Measurements from ENCODE around the gene HHIPL1.

HHIPL1 gene

DNA sequence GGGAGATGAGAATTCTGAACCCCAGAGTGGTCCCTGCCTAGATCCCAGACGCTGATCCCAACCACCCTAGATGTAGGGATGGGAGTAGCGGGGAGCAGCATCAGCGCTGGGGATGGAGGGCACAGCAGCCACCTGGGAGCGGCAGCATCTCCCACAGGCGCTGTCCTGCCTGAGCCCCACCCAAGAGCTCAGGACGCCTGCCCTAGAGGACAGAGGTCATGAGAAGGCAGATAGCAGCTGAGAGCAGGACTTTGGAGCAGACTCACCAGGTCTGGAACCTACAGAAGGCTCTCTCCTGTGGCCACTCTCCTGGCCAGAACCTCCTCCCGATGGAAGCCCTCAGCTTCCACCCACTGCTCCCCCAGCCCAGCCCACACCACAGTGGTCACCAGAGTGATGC, 48.2 kb upstream of the HHIPL1 start:
- Histone ChIP-seq H3K4me3 (ENCODE audit: low read length) (no peak overlapping the region), H3K4me2 (ENCODE audit: low read length) (no peak overlapping the region), H3K27ac (ENCODE audit: low read depth, low read length) (no peak overlapping the region), H3K9me3 (ENCODE audit: control insufficient read depth, insufficient read depth, low read length) (no peaks in the 10 kb centered on the region), H3K79me2 (ENCODE audit: control insufficient read depth, low read length) (no peaks in the 10 kb centered on the region), H3K27me3 (ENCODE audit: control insufficient read depth, low read length) (no peaks in the 10 kb centered on the region), H3F3A (ENCODE audit: control insufficient read depth, insufficient read depth) (no peaks in the 10 kb centered on the region), H3K36me3 (ENCODE audit: control insufficient read depth, low read length) (no peaks in the 10 kb centered on the region), H4K20me1 (ENCODE audit: control insufficient read depth, insufficient read depth, low read depth, low read length) (no peaks in the 10 kb centered on the region), H3K9me2 (replicated peaks; ENCODE audit: control insufficient read depth, low read length) (no peaks in the 10 kb centered on the region), H3K4me1 (ENCODE audit: control insufficient read depth, low read length) (no peaks in the 10 kb centered on the region)
- no peak for TF ChIP-seq EZH2phosphoT487 (IDR thresholded peaks at IDR 0.05; ENCODE audit: borderline replicate concordance, low read length)
- TF ChIP-seq, protein P1, sequence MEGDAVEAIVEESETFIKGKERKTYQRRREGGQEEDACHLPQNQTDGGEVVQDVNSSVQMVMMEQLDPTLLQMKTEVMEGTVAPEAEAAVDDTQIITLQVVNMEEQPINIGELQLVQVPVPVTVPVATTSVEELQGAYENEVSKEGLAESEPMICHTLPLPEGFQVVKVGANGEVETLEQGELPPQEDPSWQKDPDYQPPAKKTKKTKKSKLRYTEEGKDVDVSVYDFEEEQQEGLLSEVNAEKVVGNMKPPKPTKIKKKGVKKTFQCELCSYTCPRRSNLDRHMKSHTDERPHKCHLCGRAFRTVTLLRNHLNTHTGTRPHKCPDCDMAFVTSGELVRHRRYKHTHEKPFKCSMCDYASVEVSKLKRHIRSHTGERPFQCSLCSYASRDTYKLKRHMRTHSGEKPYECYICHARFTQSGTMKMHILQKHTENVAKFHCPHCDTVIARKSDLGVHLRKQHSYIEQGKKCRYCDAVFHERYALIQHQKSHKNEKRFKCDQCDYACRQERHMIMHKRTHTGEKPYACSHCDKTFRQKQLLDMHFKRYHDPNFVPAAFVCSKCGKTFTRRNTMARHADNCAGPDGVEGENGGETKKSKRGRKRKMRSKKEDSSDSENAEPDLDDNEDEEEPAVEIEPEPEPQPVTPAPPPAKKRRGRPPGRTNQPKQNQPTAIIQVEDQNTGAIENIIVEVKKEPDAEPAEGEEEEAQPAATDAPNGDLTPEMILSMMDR (IDR thresholded peaks at IDR 0.05; ENCODE audit: low read depth, low read length, poor library complexity, severe bottlenecking) = no peak

DNA sequence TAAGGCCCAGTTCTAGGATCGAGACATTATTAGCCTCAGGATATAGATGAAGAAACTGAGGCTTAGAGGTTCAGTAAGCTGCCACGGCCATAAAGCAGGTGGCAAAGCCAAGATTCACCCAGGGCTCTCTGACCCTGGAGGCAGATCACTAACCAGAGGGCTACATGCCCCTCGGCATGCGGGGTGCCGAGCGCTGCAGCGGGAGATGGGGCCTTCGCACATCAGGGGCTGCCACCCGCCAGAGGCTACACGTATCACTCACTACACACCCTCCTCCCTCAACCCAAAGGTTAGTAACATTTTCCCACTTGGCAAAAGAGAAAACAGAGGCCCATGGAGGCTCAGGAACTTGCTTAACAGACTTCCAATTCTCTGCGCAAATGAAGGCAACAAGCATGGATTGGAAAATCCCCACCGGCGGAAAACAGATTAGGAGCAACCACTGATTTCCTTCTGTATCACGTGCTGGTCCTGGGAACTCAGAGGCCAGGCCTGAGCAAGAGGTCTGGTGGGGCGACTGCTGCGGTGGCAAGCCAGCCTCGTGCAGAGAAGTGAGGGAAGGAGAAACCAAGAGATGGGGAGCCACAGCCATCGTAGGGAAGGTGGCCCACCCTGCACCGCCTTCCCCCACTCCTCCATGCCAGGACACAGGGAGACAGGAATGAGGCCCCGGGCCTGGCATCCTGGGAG, 46.9 kb upstream of the HHIPL1 start:
- Histone ChIP-seq H3K79me2 (ENCODE audit: control insufficient read depth, low read length) (no peaks in the 10 kb centered on the region), H3K36me3 (ENCODE audit: control insufficient read depth, low read length) (no peaks in the 10 kb centered on the region)

DNA sequence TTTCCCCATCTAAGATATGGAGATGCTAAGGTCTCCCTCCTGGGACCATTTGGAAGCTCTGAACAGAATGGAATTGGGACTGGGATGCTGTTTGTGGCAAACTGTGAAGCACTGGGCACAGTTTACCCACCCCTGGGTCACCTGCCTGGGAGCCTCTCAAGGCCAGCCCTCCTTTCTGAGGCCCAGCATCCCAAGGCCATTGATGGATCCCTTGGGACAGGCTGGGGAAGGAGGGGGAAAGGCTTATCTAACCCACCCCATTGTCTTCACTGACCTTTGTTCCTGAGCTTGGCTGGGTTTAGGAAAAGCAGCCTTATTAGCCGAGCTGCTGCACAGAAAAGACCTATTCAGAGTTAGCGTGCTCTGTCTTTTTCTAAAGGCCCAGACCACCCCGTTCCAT, 46.2 kb upstream of the HHIPL1 start:
- Histone ChIP-seq H3K9me3 (ENCODE audit: control insufficient read depth, insufficient read depth, low read length) (no peaks in the 10 kb centered on the region), H3K4me3 (ENCODE audit: low read length) (no peak overlapping the region), H3K36me3 (ENCODE audit: control insufficient read depth, low read length) (no peaks in the 10 kb centered on the region), H3K4me1 (ENCODE audit: control insufficient read depth, low read length) (no peaks in the 10 kb centered on the region), H3F3A (ENCODE audit: control insufficient read depth, insufficient read depth) (no peaks in the 10 kb centered on the region), H3K27ac (ENCODE audit: low read depth, low read length) (no peak overlapping the region), H3K4me2 (ENCODE audit: low read length) (no peak overlapping the region), H3K79me2 (ENCODE audit: control insufficient read depth, low read length) (no peaks in the 10 kb centered on the region), H4K20me1 (ENCODE audit: control insufficient read depth, insufficient read depth, low read depth, low read length) (no peaks in the 10 kb centered on the region), H3K9me2 (replicated peaks; ENCODE audit: control insufficient read depth, low read length) (no peaks in the 10 kb centered on the region), H3K27me3 (ENCODE audit: control insufficient read depth, low read length) (no peaks in the 10 kb centered on the region)
- TF ChIP-seq, protein P1 (IDR thresholded peaks at IDR 0.05; ENCODE audit: low read depth, low read length, poor library complexity, severe bottlenecking) = no peak
- TF ChIP-seq EZH2phosphoT487 (IDR thresholded peaks at IDR 0.05; ENCODE audit: borderline replicate concordance, low read length) = no peak

More for the DNA sequence above, 46.9 kb upstream of the HHIPL1 start:
- Histone ChIP-seq H3F3A (ENCODE audit: control insufficient read depth, insufficient read depth) (no peaks in the 10 kb centered on the region), H3K4me1 (ENCODE audit: control insufficient read depth, low read length) (no peaks in the 10 kb centered on the region), H3K27me3 (ENCODE audit: control insufficient read depth, low read length) (no peaks in the 10 kb centered on the region), H4K20me1 (ENCODE audit: control insufficient read depth, insufficient read depth, low read depth, low read length) (no peaks in the 10 kb centered on the region), H3K4me2 (ENCODE audit: low read length) (no peak overlapping the region), H3K27ac (ENCODE audit: low read depth, low read length) (no peak overlapping the region), H3K9me2 (replicated peaks; ENCODE audit: control insufficient read depth, low read length) (no peaks in the 10 kb centered on the region), H3K9me3 (ENCODE audit: control insufficient read depth, insufficient read depth, low read length) (no peaks in the 10 kb centered on the region), H3K4me3 (ENCODE audit: low read length) (no peak overlapping the region)
- TF ChIP-seq, protein P1 (IDR thresholded peaks at IDR 0.05; ENCODE audit: low read depth, low read length, poor library complexity, severe bottlenecking) = no peak
- no peak for TF ChIP-seq EZH2phosphoT487 (IDR thresholded peaks at IDR 0.05; ENCODE audit: borderline replicate concordance, low read length)

All from DOHH2 (cell line).